ENCODE results near the gene KIAA1143.

GRCh38 chr3:44734646-44735168 is 26.7 kb downstream of the KIAA1143 start:
- TF ChIP-seq CTCF (IDR thresholded peaks at IDR 0.05; ENCODE audit: low read length) = no peak
- no peak for TF ChIP-seq EZH2 (optimal IDR thresholded peaks at IDR 0.05; ENCODE audit: low read depth, low read length)
- TF ChIP-seq EZH2phosphoT487 (IDR thresholded peaks at IDR 0.05; ENCODE audit: low read length) = no peak
